ENCODE data around the gene ALDH9A1.
"Not testable (repeated sequence)": the region's sequence is repeated elsewhere in the genome, so short reads cannot be mapped to it uniquely, and the experiment has no call there.

The ALDH9A1 gene

DNA sequence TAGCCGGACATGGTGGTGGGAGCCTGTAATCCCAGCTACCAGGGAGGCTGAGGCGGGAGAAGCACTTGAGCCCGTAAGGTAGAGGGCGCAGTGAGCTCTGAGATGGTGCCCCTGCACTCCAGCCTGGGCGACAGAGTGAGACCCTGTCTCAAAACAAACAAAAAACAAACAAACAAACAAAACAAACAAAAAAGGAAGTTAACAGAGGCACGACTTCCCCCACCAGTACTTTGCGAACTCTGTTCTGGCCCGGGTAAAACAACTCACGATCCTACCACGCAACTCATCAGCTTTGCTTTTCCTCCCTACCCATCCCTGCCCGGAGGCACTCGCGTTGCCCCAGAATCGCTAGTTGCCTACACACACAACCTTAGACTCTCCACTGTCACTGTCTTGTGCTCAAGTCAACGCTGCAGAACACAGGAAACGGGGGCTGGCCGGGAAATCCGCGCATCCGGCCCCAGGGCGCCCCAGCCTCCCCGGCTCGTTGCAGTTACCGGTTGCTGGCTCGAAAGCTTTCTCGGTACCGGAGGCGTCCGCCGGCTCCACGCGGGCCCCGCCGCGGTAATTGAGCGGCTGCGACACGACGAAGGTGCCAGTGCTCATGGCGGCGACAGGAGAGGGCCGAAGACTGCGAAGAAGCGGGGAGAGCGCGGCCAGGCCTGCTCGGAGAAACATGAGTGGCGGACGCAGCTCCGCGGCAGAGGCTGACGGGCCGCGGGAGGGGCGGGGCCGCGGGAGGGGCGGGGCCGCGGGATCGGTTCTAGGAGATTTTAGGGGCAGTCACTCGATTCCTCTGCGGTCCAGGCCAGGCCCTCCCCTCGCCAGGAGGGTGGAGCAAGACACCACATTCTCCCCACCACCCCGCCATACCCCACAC is at the start of gene ALDH9A1:
Gene ALDH9A1 (minus strand): TSS at position 682 of the 880 bp plus-strand sequence. CDS start 4 bp downstream, at position 678.
- peak within 1 kb of the TSS; percentile 92 for H3K27ac ChIP-seq (ENCODE audit: low read depth, low read length)
- H4K20me1 ChIP-seq (ENCODE audit: control insufficient read depth, insufficient read depth, low read depth, low read length) = no peaks in the 10 kb centered on the region; the same call in 1 of the 2 replicates
- no peak for TF ChIP-seq EZH2phosphoT487 (IDR thresholded peaks at IDR 0.05; ENCODE audit: borderline replicate concordance, low read length)
- TF ChIP-seq, protein P1, sequence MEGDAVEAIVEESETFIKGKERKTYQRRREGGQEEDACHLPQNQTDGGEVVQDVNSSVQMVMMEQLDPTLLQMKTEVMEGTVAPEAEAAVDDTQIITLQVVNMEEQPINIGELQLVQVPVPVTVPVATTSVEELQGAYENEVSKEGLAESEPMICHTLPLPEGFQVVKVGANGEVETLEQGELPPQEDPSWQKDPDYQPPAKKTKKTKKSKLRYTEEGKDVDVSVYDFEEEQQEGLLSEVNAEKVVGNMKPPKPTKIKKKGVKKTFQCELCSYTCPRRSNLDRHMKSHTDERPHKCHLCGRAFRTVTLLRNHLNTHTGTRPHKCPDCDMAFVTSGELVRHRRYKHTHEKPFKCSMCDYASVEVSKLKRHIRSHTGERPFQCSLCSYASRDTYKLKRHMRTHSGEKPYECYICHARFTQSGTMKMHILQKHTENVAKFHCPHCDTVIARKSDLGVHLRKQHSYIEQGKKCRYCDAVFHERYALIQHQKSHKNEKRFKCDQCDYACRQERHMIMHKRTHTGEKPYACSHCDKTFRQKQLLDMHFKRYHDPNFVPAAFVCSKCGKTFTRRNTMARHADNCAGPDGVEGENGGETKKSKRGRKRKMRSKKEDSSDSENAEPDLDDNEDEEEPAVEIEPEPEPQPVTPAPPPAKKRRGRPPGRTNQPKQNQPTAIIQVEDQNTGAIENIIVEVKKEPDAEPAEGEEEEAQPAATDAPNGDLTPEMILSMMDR (IDR thresholded peaks at IDR 0.05; ENCODE audit: low read depth, low read length, poor library complexity, severe bottlenecking) = peak; percentile 64
- peak within 1 kb of the TSS; percentile 90 for H3K4me3 ChIP-seq (ENCODE audit: low read length)
- H3K9me2 ChIP-seq (replicated peaks; ENCODE audit: control insufficient read depth, low read length) = no peaks in the 10 kb centered on the region
- H3K9me3 ChIP-seq (ENCODE audit: control insufficient read depth, insufficient read depth, low read length) = no peaks in the 10 kb centered on the region
- H3K4me2 ChIP-seq (ENCODE audit: low read length) = peak within 1 kb of the TSS; percentile 94
- H3K27me3 ChIP-seq (ENCODE audit: control insufficient read depth, low read length) = peaks cover 8% of the 10 kb centered on the region
- peaks cover 25% of the 10 kb centered on the region for H3K79me2 ChIP-seq (ENCODE audit: control insufficient read depth, low read length)
- peaks cover 8% of the 10 kb centered on the region; the same call in 1 of the 2 replicates for H3F3A ChIP-seq (ENCODE audit: control insufficient read depth, insufficient read depth)
- H3K4me1 ChIP-seq (ENCODE audit: control insufficient read depth, low read length) = peaks cover 27% of the 10 kb centered on the region
- H3K36me3 ChIP-seq (ENCODE audit: control insufficient read depth, low read length) = peaks cover 6% of the 10 kb centered on the region; the same call in 1 of the 2 replicates

DNA sequence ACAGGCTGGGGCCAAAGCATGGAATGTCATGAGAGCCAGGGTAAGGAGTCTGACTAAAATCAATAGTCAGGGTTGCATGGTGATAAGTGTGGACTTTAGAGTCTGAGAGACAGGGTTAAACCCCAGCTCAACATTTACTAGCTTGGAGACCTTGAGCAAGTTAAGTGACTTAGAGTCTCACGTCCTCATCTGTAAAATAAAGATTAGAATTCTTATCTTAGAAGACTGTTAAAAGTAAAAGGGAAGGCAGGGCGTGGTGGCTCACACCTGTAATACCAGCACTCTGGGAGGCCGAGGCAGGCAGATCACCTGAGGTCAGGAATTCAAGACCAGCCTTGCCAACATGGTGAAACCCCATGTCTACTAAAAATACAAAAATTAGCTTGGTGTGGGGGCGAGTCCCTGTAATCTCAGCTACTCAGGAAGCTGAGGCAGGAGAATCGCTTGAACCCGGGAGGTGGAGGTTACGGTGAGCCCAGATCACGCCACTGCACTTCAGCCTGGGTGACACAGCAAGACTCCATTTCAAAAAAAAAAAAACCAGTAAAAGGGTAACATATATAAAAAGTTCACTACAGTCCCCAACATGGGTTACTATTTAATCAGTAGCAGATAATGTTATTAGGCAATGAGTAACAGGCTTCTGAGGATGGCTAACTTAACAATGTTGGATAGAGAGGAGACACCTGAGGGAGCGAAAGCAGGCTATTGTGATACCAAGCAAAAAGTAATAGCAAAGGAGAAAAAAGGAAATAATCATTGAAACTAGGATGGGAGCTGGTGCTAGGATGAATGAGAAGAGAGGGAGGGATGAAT is 49.5 kb upstream of the ALDH9A1 start:
- H3K36me3 ChIP-seq (ENCODE audit: control insufficient read depth, low read length) = peaks cover 14% of the 10 kb centered on the region
- no peak for TF ChIP-seq EZH2phosphoT487 (IDR thresholded peaks at IDR 0.05; ENCODE audit: borderline replicate concordance, low read length)
- TF ChIP-seq, protein P1 (IDR thresholded peaks at IDR 0.05; ENCODE audit: low read depth, low read length, poor library complexity, severe bottlenecking) = no peak
- no peak overlapping the region for H3K27ac ChIP-seq (ENCODE audit: low read depth, low read length)
- H4K20me1 ChIP-seq (ENCODE audit: control insufficient read depth, insufficient read depth, low read depth, low read length) = peaks cover 1% of the 10 kb centered on the region; the same call in 1 of the 2 replicates
- no peaks in the 10 kb centered on the region for H3K9me2 ChIP-seq (replicated peaks; ENCODE audit: control insufficient read depth, low read length)
- H3F3A ChIP-seq (ENCODE audit: control insufficient read depth, insufficient read depth) = no peaks in the 10 kb centered on the region
- H3K79me2 ChIP-seq (ENCODE audit: control insufficient read depth, low read length) = no peaks in the 10 kb centered on the region
- H3K27me3 ChIP-seq (ENCODE audit: control insufficient read depth, low read length) = no peaks in the 10 kb centered on the region
- H3K4me1 ChIP-seq (ENCODE audit: control insufficient read depth, low read length) = no peaks in the 10 kb centered on the region
- no peak overlapping the region for H3K4me3 ChIP-seq (ENCODE audit: low read length)
- H3K9me3 ChIP-seq (ENCODE audit: control insufficient read depth, insufficient read depth, low read length) = no peaks in the 10 kb centered on the region
- no peak overlapping the region for H3K4me2 ChIP-seq (ENCODE audit: low read length)

DNA sequence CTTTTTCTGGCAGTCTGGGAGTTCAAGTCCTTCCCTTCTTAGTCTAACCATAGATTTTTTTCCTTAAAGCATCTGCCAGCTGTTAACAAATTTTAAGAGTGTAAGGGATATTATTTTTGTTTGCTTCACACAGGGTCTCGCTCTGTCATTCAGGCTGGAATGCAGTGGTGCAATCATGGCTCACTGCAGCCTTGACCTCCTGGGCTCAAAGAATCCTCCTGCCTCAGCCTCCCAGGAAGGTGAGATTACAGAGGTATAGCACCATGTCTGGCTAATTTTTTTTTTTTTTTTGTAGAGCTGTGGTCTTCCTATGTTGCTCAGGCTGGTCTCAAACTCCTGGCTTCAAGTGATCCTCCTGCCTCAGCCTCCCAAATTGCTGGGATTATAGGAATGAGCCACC is 46.6 kb upstream of the ALDH9A1 start:
- not testable (repeated sequence) for H3F3A ChIP-seq (ENCODE audit: control insufficient read depth, insufficient read depth); H3K4me3 ChIP-seq (ENCODE audit: low read length); H3K9me2 ChIP-seq (replicated peaks; ENCODE audit: control insufficient read depth, low read length); H3K27me3 ChIP-seq (ENCODE audit: control insufficient read depth, low read length); H3K9me3 ChIP-seq (ENCODE audit: control insufficient read depth, insufficient read depth, low read length); H3K27ac ChIP-seq (ENCODE audit: low read depth, low read length); H3K4me2 ChIP-seq (ENCODE audit: low read length); H3K4me1 ChIP-seq (ENCODE audit: control insufficient read depth, low read length); H3K79me2 ChIP-seq (ENCODE audit: control insufficient read depth, low read length); H4K20me1 ChIP-seq (ENCODE audit: control insufficient read depth, insufficient read depth, low read depth, low read length)
- peaks cover 33% of the 10 kb centered on the region for H3K36me3 ChIP-seq (ENCODE audit: control insufficient read depth, low read length)

All from DOHH2 (cell line).